Smooth muscle cell (in vitro differentiated cells): ENCODE data around the gene MATCAP1. TPM values are rescaled to one million over a fixed set of nuclear protein-coding genes. Genes with fewer than 3 reads are reported as not detected.

Experiments used
- DNase-seq: peaks from one replicate; lab custom pipeline; 2025; ENCODE audit not compliant: unreplicated experiment; lab: John Stamatoyannopoulos, UW
- H2AFZ ChIP-seq: fragments of 200-600 bp; sonication (generic); 2 replicates; pipeline ENCODE4 v1.6.0; 2016; ENCODE audit warnings: antibody characterized with exemption, low read depth, mild to moderate bottlenecking
- H3F3A ChIP-seq: fragments of 200-600 bp; sonication (generic); 2 replicates; pipeline ENCODE4 v1.6.0; 2017; ENCODE audit warnings: antibody characterized with exemption, low read depth
- H3K27ac ChIP-seq: fragments of 200-600 bp; sonication (generic); 2 replicates; pipeline ENCODE4 v1.5.1; 2016; ENCODE audit warnings: low read depth, mild to moderate bottlenecking
- H3K27me3 ChIP-seq: fragments of 200-600 bp; sonication (generic); 2 replicates; pipeline ENCODE4 v1.6.1; 2016; ENCODE audit warnings: low read depth, mild to moderate bottlenecking
- H3K36me3 ChIP-seq: fragments of 200-600 bp; sonication (generic); 2 replicates; pipeline ENCODE4 v1.5.1; 2016; ENCODE audit warnings: low read depth
- H3K4me1 ChIP-seq: fragments of 200-600 bp; sonication (generic); 2 replicates; pipeline ENCODE4 v1.5.1; 2016; ENCODE audit warnings: low read depth
- H3K4me2 ChIP-seq: fragments of 200-600 bp; sonication (generic); 2 replicates; pipeline ENCODE4 v1.6.0; 2016; ENCODE audit warnings: mild to moderate bottlenecking
- H3K4me3 ChIP-seq: fragments of 200-600 bp; sonication (generic); 2 replicates; pipeline ENCODE4 v1.5.1; 2016; ENCODE audit warnings: mild to moderate bottlenecking
- H3K79me2 ChIP-seq: fragments of 200-600 bp; sonication (generic); 2 replicates; pipeline ENCODE4 v1.6.0; 2016; ENCODE audit warnings: low read depth, mild to moderate bottlenecking
- H3K9ac ChIP-seq: fragments of 200-600 bp; sonication (generic); 2 replicates; pipeline ENCODE4 v1.6.0; 2016; ENCODE audit warnings: low read depth
- H3K9me3 ChIP-seq: fragments of 200-600 bp; sonication (generic); replicated peaks from 2 replicates; pipeline ENCODE4 v1.5.1; 2016; ENCODE audit warnings: low read depth
- H4K20me1 ChIP-seq: fragments of 200-600 bp; sonication (generic); 2 replicates; pipeline ENCODE4 v1.6.0; 2016; ENCODE audit warnings: low read depth
- WGBS: methylation state at CpG from one replicate; pipeline ENCODE4 v1.1.7; 2016; ENCODE audit warnings: low lambda C conversion rate; 5-methylcytosine and 5-hydroxymethylcytosine counted together
- polyA plus RNA-seq: library from polyadenylated mRNA; unstranded; fragments of >200 nt; fragmentation: Nextera tagmentation; extraction: Ambion mirVana; gene quantifications from 2 replicates; pipeline ENCODE4 v1.2.1, GENCODE V29; 2016
- total RNA-seq: library from RNA; depleted of rRNA; stranded (reverse); fragments of >200 nt; gene quantifications from 2 replicates; pipeline ENCODE4 v1.2.3, GENCODE V29; 2014
- TF ChIP-seq, protein P1 (sequence below): fragments of 200-600 bp; sonication (generic); IDR thresholded peaks from 2 replicates; pipeline ENCODE4 v1.5.1; 2017; ENCODE audit warnings: borderline replicate concordance, mild to moderate bottlenecking, antibody characterized with exemption; ENCODE audit not compliant: insufficient read depth, poor library complexity, severe bottlenecking

The MATCAP1 gene
- total and polyA plus RNA-seq, 2 experiments from 2014 or later = 24.0 to 24.7 TPM

DNA sequence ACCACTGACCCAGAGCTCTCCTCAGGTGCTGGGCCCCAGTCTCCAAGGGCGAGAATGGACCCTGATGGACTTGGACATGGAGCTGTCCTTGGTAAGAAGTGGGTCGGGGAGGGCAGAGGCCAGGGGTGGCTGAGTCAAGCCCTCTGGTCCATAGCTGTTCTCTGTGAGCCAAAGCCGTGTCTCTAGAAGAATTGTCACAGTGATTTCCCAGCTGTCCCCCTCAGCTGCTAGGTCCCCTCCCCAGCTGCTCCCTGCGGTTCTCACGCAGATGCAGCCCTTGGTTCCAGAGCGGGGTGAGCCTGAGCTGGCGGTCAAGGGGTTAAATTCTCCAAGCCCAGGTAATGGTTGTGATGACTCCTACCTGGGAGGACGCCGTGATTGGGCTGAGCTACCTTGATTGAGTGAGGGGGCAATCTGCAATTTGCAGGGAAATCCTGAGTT, 14.7 kb downstream of the MATCAP1 start:
- H3K79me2 ChIP-seq = no peaks in the 10 kb centered on the region
- no peak overlapping the region for H3K4me3 ChIP-seq
- H3K36me3 ChIP-seq = no peaks in the 10 kb centered on the region
- H3K4me2 ChIP-seq = peak overlapping the region; percentile 87
- peaks cover 36% of the 10 kb centered on the region for H3K27me3 ChIP-seq
- H3K9ac ChIP-seq = no peak overlapping the region
- no peak overlapping the region for H2AFZ ChIP-seq
- peaks cover 19% of the 10 kb centered on the region for H3K4me1 ChIP-seq
- H4K20me1 ChIP-seq = peaks cover 3% of the 10 kb centered on the region
- DNase-seq = no peak
- TF ChIP-seq, protein P1, sequence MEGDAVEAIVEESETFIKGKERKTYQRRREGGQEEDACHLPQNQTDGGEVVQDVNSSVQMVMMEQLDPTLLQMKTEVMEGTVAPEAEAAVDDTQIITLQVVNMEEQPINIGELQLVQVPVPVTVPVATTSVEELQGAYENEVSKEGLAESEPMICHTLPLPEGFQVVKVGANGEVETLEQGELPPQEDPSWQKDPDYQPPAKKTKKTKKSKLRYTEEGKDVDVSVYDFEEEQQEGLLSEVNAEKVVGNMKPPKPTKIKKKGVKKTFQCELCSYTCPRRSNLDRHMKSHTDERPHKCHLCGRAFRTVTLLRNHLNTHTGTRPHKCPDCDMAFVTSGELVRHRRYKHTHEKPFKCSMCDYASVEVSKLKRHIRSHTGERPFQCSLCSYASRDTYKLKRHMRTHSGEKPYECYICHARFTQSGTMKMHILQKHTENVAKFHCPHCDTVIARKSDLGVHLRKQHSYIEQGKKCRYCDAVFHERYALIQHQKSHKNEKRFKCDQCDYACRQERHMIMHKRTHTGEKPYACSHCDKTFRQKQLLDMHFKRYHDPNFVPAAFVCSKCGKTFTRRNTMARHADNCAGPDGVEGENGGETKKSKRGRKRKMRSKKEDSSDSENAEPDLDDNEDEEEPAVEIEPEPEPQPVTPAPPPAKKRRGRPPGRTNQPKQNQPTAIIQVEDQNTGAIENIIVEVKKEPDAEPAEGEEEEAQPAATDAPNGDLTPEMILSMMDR = no peak
- 31% methylated on average over 9 of the region's 9 CpGs for WGBS
- no peaks in the 10 kb centered on the region for H3K9me3 ChIP-seq
- no peak overlapping the region for H3K27ac ChIP-seq
- peaks cover 7% of the 10 kb centered on the region for H3F3A ChIP-seq

DNA sequence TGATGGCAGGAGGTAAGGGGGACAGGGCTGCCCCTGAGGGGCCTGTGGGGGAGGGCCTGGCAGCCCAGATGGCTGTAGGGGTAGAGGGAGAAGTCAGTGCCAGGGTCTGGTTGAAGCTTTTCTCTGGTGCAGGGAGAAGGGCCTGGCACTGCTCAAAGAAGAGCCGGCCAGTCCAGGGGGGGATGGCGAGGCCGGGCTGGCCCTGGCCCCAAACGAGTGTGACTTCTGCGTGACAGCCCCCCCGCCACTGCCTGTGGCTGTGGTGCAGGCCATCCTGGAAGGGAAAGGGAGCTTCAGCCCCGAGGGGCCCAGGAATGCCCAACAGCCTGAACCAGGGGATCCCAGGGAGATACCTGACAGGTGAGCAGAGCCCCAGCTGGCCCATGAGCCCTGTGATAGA, 16.2 kb downstream of the MATCAP1 start:
- DNase-seq = no peak
- peaks cover 17% of the 10 kb centered on the region for H4K20me1 ChIP-seq
- H3K27me3 ChIP-seq = peaks cover 50% of the 10 kb centered on the region
- no peaks in the 10 kb centered on the region for H3K9me3 ChIP-seq
- H3K4me1 ChIP-seq = peaks cover 31% of the 10 kb centered on the region
- no peak overlapping the region for H3K27ac ChIP-seq
- no peak overlapping the region for H3K9ac ChIP-seq
- no peaks in the 10 kb centered on the region for H3K79me2 ChIP-seq
- H3K36me3 ChIP-seq = no peaks in the 10 kb centered on the region
- no peak overlapping the region for H3K4me3 ChIP-seq
- TF ChIP-seq, protein P1 = no peak
- WGBS = 86% methylated on average over 7 of the region's 7 CpGs
- peaks cover 7% of the 10 kb centered on the region for H3F3A ChIP-seq
- H2AFZ ChIP-seq = no peak overlapping the region
- no peak overlapping the region for H3K4me2 ChIP-seq

DNA sequence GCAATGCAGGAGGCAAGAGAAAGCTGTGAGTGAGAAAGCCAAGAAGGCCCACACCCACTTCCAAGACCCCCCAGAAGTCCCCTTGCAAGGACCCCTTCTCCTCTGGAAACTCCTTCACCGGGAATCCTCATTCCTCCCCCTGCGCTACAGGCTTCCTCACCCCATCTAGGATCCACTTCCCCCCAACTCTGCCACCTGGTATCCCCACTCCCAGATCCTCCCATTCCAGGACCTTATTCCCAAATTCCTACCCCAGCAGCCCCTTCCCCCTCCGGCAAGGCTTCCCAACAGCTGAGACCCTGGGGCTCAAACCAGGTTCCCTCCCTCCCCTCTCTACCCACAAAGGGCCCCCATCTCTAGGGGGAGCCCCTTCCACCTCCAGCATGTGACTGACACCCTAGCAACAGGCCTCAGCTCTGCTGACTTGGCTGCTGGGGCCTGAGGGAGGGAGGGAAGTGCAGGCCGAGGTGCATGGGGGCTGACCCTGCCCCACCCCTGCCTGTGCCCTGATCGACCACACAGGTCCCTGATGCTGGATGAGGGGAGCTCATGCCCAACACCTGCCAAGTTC, 17.1 kb downstream of the MATCAP1 start:
- peaks cover 26% of the 10 kb centered on the region for H4K20me1 ChIP-seq
- 75% methylated on average over 3 of the region's 5 CpGs for WGBS
- no peak overlapping the region for H3K4me3 ChIP-seq
- H3K4me2 ChIP-seq = no peak overlapping the region
- no peaks in the 10 kb centered on the region for H3K9me3 ChIP-seq
- no peaks in the 10 kb centered on the region for H3K36me3 ChIP-seq
- peaks cover 59% of the 10 kb centered on the region for H3K27me3 ChIP-seq
- H3F3A ChIP-seq = peaks cover 7% of the 10 kb centered on the region
- no peak overlapping the region for H3K27ac ChIP-seq
- peaks cover 31% of the 10 kb centered on the region for H3K4me1 ChIP-seq
- H3K9ac ChIP-seq = no peak overlapping the region
- H2AFZ ChIP-seq = no peak overlapping the region
- DNase-seq = no peak
- TF ChIP-seq, protein P1 = no peak
- no peaks in the 10 kb centered on the region for H3K79me2 ChIP-seq

DNA sequence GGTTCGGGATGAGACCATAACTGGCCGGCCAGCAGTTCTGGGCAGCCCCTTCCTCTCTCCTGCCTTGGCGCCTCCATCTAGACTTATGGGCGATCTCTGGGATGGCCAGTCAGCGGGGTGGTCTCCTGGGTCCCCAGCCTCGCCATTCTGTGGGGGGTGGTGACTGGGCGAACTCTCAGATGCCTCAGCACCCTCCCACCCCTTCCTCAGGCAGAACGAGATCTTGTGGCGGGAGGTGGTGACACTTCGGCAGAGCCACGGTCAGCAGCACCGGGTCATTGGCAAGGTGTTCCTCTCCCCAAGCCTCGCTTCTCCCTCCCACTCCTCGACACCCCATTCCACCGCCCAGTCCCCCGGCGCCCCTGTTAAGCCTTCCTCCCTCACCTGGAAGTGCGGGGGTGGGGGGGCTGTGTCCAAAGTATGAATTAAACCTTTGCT, 17.6 kb downstream of the MATCAP1 start:
- Histone ChIP-seq H3K27me3 (peaks cover 65% of the 10 kb centered on the region), H3K4me1 (peaks cover 28% of the 10 kb centered on the region), H3K36me3 (no peaks in the 10 kb centered on the region), H3K4me3 (no peak overlapping the region), H3K4me2 (no peak overlapping the region), H3K9ac (no peak overlapping the region), H3K79me2 (no peaks in the 10 kb centered on the region), H4K20me1 (peaks cover 29% of the 10 kb centered on the region), H3F3A (peaks cover 7% of the 10 kb centered on the region), H3K27ac (no peak overlapping the region), H3K9me3 (no peaks in the 10 kb centered on the region), H2AFZ (no peak overlapping the region)
- WGBS = 26% methylated on average over 16 of the region's 18 CpGs
- TF ChIP-seq, protein P1 = no peak
- no peak for DNase-seq
